Uterus (tissue), 4 donors: ENCODE measurements around the gene SKIL. TPM values are rescaled to one million over a fixed set of nuclear protein-coding genes. Genes with fewer than 3 reads are reported as not detected.

Experiments
- DNase-seq, 2 donors: peaks; one replicate each; pipeline ENCODE4 v3.0.0-alpha.2; 2019 to 2020
- H3K27ac ChIP-seq, 2 donors: fragments of 200-600 bp; sonication (generic); 1 replicate in 1 of 2; 2 replicates in 1 of 2; pipeline ENCODE4 v1.5.1; 2016 to 2018
- H3K27me3 ChIP-seq, 2 donors: fragments of 200-600 bp; sonication (generic); one replicate each; pipeline ENCODE4 v1.5.1; 2018 to 2019; ENCODE audit warnings: control low read depth in 1 of 2
- H3K36me3 ChIP-seq, 2 donors: fragments of 200-600 bp; sonication (generic); one replicate each; pipeline ENCODE4 v1.5.1; 2019; ENCODE audit warnings: control low read depth in 1 of 2
- H3K4me1 ChIP-seq, 2 donors: fragments of 200-600 bp; sonication (generic); one replicate each; pipeline ENCODE4 v1.5.1; 2018 to 2019; ENCODE audit warnings: control low read depth in 1 of 2
- H3K4me3 ChIP-seq, 2 donors: fragments of 200-600 bp; sonication (generic); 1 replicate in 1 of 2; 2 replicates in 1 of 2; pipeline ENCODE4 v1.5.1; 2018 to 2019; ENCODE audit warnings: mild to moderate bottlenecking in 1 of 2
- H3K9me3 ChIP-seq, 2 donors: fragments of 200-600 bp; sonication (generic); one replicate each; pipeline ENCODE4 v1.5.1; 2019; ENCODE audit warnings: control low read depth in 1 of 2
- CTCF ChIP-seq, 4 experiments: fragments of 200-600 bp in 2 of 4; fragments of 450-650 bp in 2 of 4; sonication (generic) in 2 of 4; IDR thresholded peaks; one replicate each; pipeline ENCODE4 v1.5.1; 2016 to 2019; ENCODE audit warnings: antibody characterized with exemption in 4 of 4, mild to moderate bottlenecking in 2 of 4, moderate library complexity in 1 of 4
- POLR2A ChIP-seq, 2 donors: fragments of 450-650 bp; IDR thresholded peaks; one replicate each; pipeline ENCODE4 v1.6.1; 2016; ENCODE audit warnings: antibody characterized with exemption in 2 of 2, mild to moderate bottlenecking in 1 of 2, moderate library complexity in 1 of 2
- intact Hi-C: fragments of 100-400 bp; cut with DNase I; formaldehyde crosslinking; loops from one replicate; pipeline ENCODE4 v1.15.1; 2023; ENCODE audit warnings: low total_unique reads
- total RNA-seq, 4 donors: library from RNA; depleted of rRNA in 3 of 4; stranded (reverse); fragments of >200 nt in 3 of 4; gene quantifications; one replicate each; pipeline versions ENCODE4 v1.1.0 to v1.2.4, GENCODE V29; 2014 to 2023
- donor health status: DM: yes; HTN: yes; CAD: no.

Gene SKIL
- total RNA-seq, 4 donors from 2014 or later: 34.3 to 143 (median 51.2) TPM

GRCh38 chr3:170344971-170345370 is 12.5 kb upstream of the SKIL start:
- Histone ChIP-seq H3K27ac (no peak overlapping the region), H3K4me1 (no peaks in the 10 kb centered on the region), H3K4me3 (no peak overlapping the region), H3K36me3 (no peaks in the 10 kb centered on the region), H3K27me3 (no peaks in the 10 kb centered on the region), H3K9me3 (no peaks in the 10 kb centered on the region)
- intact Hi-C loops: no loop called here
- no peak for DNase-seq
- TF ChIP-seq CTCF (IDR thresholded peaks at IDR 0.05) (no peak), POLR2A (IDR thresholded peaks at IDR 0.05) (no peak)

GRCh38 chr3:170346481-170347392 is 10.8 kb upstream of the SKIL start:
- Histone ChIP-seq H3K4me1 (no peaks in the 10 kb centered on the region), H3K27me3 (no peaks in the 10 kb centered on the region), H3K9me3 (no peaks in the 10 kb centered on the region), H3K4me3 (no peak overlapping the region), H3K27ac (no peak overlapping the region), H3K36me3 (no peaks in the 10 kb centered on the region)
- DNase-seq: no peak
- TF ChIP-seq CTCF (IDR thresholded peaks at IDR 0.05) (no peak), POLR2A (IDR thresholded peaks at IDR 0.05) (no peak)
- intact Hi-C loops: no loop called here

GRCh38 chr3:170350515-170351413 is 6.8 kb upstream of the SKIL start:
- peak in 1 of 2 donors; percentile 22 for DNase-seq
- Histone ChIP-seq H3K4me3 (no peak overlapping the region), H3K36me3 (no peaks in the 10 kb centered on the region), H3K4me1 (peaks cover 0 to 4% of the 10 kb centered on the region in 2 donors), H3K27me3 (no peaks in the 10 kb centered on the region), H3K27ac (no peak overlapping the region), H3K9me3 (no peaks in the 10 kb centered on the region)
- intact Hi-C loops: no loop called here
- TF ChIP-seq POLR2A (IDR thresholded peaks at IDR 0.05) (no peak), CTCF (IDR thresholded peaks at IDR 0.05) (no peak)

GRCh38 chr3:170352936-170353335 is 4.6 kb upstream of the SKIL start:
- Histone ChIP-seq H3K27me3 (no peaks in the 10 kb centered on the region), H3K9me3 (no peaks in the 10 kb centered on the region), H3K27ac (no peak overlapping the region), H3K36me3 (no peaks in the 10 kb centered on the region), H3K4me3 (no peak overlapping the region), H3K4me1 (peaks cover 0 to 4% of the 10 kb centered on the region in 2 donors)
- intact Hi-C loops: no loop called here
- no peak for DNase-seq
- no peak for TF ChIP-seq CTCF (IDR thresholded peaks at IDR 0.05)
- no peak for TF ChIP-seq POLR2A (IDR thresholded peaks at IDR 0.05)
